ENCODE data around the gene CCDC149. TPM values are rescaled to one million over a fixed set of nuclear protein-coding genes. Genes with fewer than 3 reads are reported as not detected.

Gene CCDC149
- total RNA-seq, 3 donors from 2014 or later (not counting 1 experiment from before 2014, with no cell fraction given), result 0.14 to 0.86 (median 0.43) TPM

DNA sequence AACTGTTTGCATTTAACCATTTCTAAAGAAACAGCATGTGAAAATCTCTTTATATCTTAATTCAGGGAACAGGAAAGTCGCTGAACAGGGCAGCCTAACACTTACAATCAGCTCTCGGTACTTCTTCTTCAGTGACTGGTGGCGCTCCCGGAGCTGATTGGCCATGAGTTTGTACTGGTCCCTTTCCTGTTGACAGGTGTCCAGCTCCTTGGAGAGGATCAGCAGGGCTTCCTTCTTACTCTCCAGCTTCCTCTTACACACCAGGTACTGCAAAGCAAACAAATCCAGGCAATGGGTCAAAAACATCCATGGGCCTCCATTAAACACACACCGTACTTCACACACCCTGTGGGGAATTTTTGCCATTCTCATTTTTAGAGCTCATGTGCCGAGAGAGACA is 36.4 kb downstream of the CCDC149 start:
- Mint-ChIP-seq H3K4me1 (no peaks in the 10 kb centered on the region), H3K4me3 (no peak overlapping the region), H3K9me3 (no peaks in the 10 kb centered on the region), H3K27ac (no peak overlapping the region), H3K27me3 (ENCODE audit: low read depth in 2 of 2) (no peaks in the 10 kb centered on the region), H3K36me3 (no peaks in the 10 kb centered on the region)
- Histone ChIP-seq H3K9me3 (ENCODE audit: control insufficient read depth, insufficient read depth, low read length) (no peaks in the 10 kb centered on the region), H3K4me3 (ENCODE audit: low read length) (no peak overlapping the region), H3K36me3 (ENCODE audit: control insufficient read depth, insufficient read depth, low read length) (no peaks in the 10 kb centered on the region), H3K27ac (ENCODE audit: low read length) (no peak overlapping the region), H3K27me3 (ENCODE audit: control insufficient read depth, insufficient read depth, low read length) (no peaks in the 10 kb centered on the region), H3K4me1 (ENCODE audit: control insufficient read depth, insufficient read depth, low read length) (no peaks in the 10 kb centered on the region)
- TF ChIP-seq CTCF (IDR thresholded peaks at IDR 0.05), result no peak
- ATAC-seq, result no peak
- WGBS (ENCODE audit: insufficient coverage), result 89% methylated on average over 6 of the region's 6 CpGs
- no peak for DNase-seq
- intact Hi-C loops (cut with micrococcal nuclease), result no loop called here

- H3K9me3 Mint-ChIP-seq, result no peaks in the 10 kb centered on the region
- TF ChIP-seq CTCF (IDR thresholded peaks at IDR 0.05), result no peak
- Histone ChIP-seq H3K9me3 (ENCODE audit: control insufficient read depth, insufficient read depth, low read length) (no peaks in the 10 kb centered on the region), H3K36me3 (ENCODE audit: control insufficient read depth, insufficient read depth, low read length) (no peaks in the 10 kb centered on the region), H3K27me3 (ENCODE audit: control insufficient read depth, insufficient read depth, low read length) (no peaks in the 10 kb centered on the region), H3K27ac (ENCODE audit: low read length) (no peak overlapping the region), H3K4me1 (ENCODE audit: control insufficient read depth, insufficient read depth, low read length) (no peaks in the 10 kb centered on the region), H3K4me3 (ENCODE audit: low read length) (no peak overlapping the region)
- H3K27me3 Mint-ChIP-seq (ENCODE audit: low read depth in 2 of 2), result no peaks in the 10 kb centered on the region
- 88% methylated on average over 2 of the region's 2 CpGs for WGBS (ENCODE audit: insufficient coverage)
- no peak overlapping the region for H3K27ac Mint-ChIP-seq
- H3K4me1 Mint-ChIP-seq, result no peaks in the 10 kb centered on the region
- H3K36me3 Mint-ChIP-seq, result no peaks in the 10 kb centered on the region
- intact Hi-C loops (cut with micrococcal nuclease), result no loop called here
- ATAC-seq (no peak), DNase-seq (no peak)
- no peak overlapping the region for H3K4me3 Mint-ChIP-seq
These were observed 40.1 kb downstream of the CCDC149 start for GRCh38 chr4:24872720-24873119.

DNA sequence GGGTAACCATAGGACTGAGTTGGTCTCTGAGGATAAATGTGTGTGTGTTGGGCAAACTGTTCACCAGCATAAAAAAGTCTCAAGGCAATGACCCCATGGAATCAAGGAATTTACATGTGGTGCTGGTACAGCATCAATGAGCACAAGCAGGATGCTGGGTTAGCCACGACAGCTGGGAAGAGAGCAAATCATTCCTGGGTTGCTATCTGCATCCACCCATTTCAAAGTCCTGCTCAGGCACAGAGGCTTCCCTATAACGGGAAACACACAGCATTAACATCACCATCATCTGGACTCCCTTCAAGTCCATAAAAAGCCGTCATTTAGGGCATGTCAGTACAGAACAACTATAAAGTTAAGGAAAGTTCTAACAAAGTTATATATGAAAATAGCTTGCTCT is 41.6 kb downstream of the CCDC149 start:
- no peak overlapping the region for H3K4me3 ChIP-seq (ENCODE audit: low read length)
- H3K4me1 ChIP-seq (ENCODE audit: control insufficient read depth, insufficient read depth, low read length), result no peaks in the 10 kb centered on the region
- Mint-ChIP-seq H3K4me3 (no peak overlapping the region), H3K36me3 (no peaks in the 10 kb centered on the region), H3K27ac (no peak overlapping the region), H3K9me3 (no peaks in the 10 kb centered on the region), H3K4me1 (no peaks in the 10 kb centered on the region), H3K27me3 (ENCODE audit: low read depth in 2 of 2) (no peaks in the 10 kb centered on the region)
- H3K36me3 ChIP-seq (ENCODE audit: control insufficient read depth, insufficient read depth, low read length), result no peaks in the 10 kb centered on the region
- intact Hi-C loops (cut with micrococcal nuclease), result no loop called here
- no peaks in the 10 kb centered on the region for H3K27me3 ChIP-seq (ENCODE audit: control insufficient read depth, insufficient read depth, low read length)
- no peak for DNase-seq
- TF ChIP-seq CTCF (IDR thresholded peaks at IDR 0.05), result no peak
- ATAC-seq, result no peak
- no peaks in the 10 kb centered on the region for H3K9me3 ChIP-seq (ENCODE audit: control insufficient read depth, insufficient read depth, low read length)
- 81% methylated on average over 2 of the region's 3 CpGs for WGBS (ENCODE audit: insufficient coverage)
- H3K27ac ChIP-seq (ENCODE audit: low read length), result no peak overlapping the region

- Histone ChIP-seq H3K36me3 (ENCODE audit: control insufficient read depth, insufficient read depth, low read length) (no peaks in the 10 kb centered on the region), H3K9me3 (ENCODE audit: control insufficient read depth, insufficient read depth, low read length) (peaks cover 4% of the 10 kb centered on the region), H3K27ac (ENCODE audit: low read length) (no peak overlapping the region), H3K4me1 (ENCODE audit: control insufficient read depth, insufficient read depth, low read length) (no peaks in the 10 kb centered on the region), H3K4me3 (ENCODE audit: low read length) (no peak overlapping the region), H3K27me3 (ENCODE audit: control insufficient read depth, insufficient read depth, low read length) (no peaks in the 10 kb centered on the region)
- TF ChIP-seq CTCF (IDR thresholded peaks at IDR 0.05), result no peak
- intact Hi-C loops (cut with micrococcal nuclease), result no loop called here
- no peak for ATAC-seq
- Mint-ChIP-seq H3K27ac (no peak overlapping the region), H3K4me1 (no peaks in the 10 kb centered on the region), H3K9me3 (peaks cover 3 to 10% of the 10 kb centered on the region in 2 donors), H3K36me3 (no peaks in the 10 kb centered on the region), H3K27me3 (ENCODE audit: low read depth in 2 of 2) (no peaks in the 10 kb centered on the region), H3K4me3 (no peak overlapping the region)
- 82% methylated on average over 9 of the region's 9 CpGs for WGBS (ENCODE audit: insufficient coverage)
- DNase-seq, result no peak
These were observed 45.0 kb downstream of the CCDC149 start for GRCh38 chr4:24867766-24868296.
